K562 (cell line): ENCODE results near the gene ELAVL3. TPM values are rescaled to one million over a fixed set of nuclear protein-coding genes. Genes with fewer than 3 reads are reported as not detected.

ENCODE experiments used
- ETV1 ChIP-seq: fragments of 450-650 bp; conservative IDR thresholded peaks from 2 replicates; pipeline ENCODE4 v1.6.1; 2016; ENCODE audit warnings: missing genetic modification characterization, control low read depth, low read depth, missing compliant biosample characterization
- FOXP1 ChIP-seq: sonication (generic); formaldehyde crosslinking; IDR thresholded peaks from 2 replicates; pipeline ENCODE4 v1.8.0; 2022; ENCODE audit warnings: mild to moderate bottlenecking, missing genetic modification reagents
- POU5F1 ChIP-seq: fragments of 150-350 bp; IDR thresholded peaks from 2 replicates; pipeline ENCODE4 v1.6.1; 2014; ENCODE audit warnings: borderline replicate concordance, low read length, low read depth, mild to moderate bottlenecking; ENCODE audit not compliant: partially characterized antibody
- TEAD4 ChIP-seq, 2 experiments: sonication (generic) in 1 of 2; formaldehyde crosslinking in 1 of 2; IDR thresholded peaks; 2 replicates each; pipeline versions ENCODE4 v1.6.1 to v1.8.0; 2012 to 2022; ENCODE audit warnings: borderline replicate concordance in 1 of 2, inconsistent platforms in 1 of 2, low read length in 1 of 2, mild to moderate bottlenecking in 1 of 2, missing genetic modification reagents in 1 of 2
- TSHZ1 ChIP-seq: fragments of 250-450 bp; sonication (Bioruptor Pico); IDR thresholded peaks from 2 replicates; pipeline ENCODE4 v1.4.0; 2020; ENCODE audit warnings: mild to moderate bottlenecking, moderate library complexity
- ZBTB2 ChIP-seq: fragments of 450-650 bp; IDR thresholded peaks from 2 replicates; pipeline ENCODE4 v1.6.1; 2016; ENCODE audit warnings: antibody characterized with exemption
- ZNF347 ChIP-seq: fragments of 450-650 bp; formaldehyde crosslinking; IDR thresholded peaks from 2 replicates; pipeline ENCODE4 v1.4.0; 2020; ENCODE audit warnings: low read depth, mild to moderate bottlenecking, moderate library complexity
- ZNF395 ChIP-seq: fragments of 200-800 bp; sonication (Bioruptor generic); IDR thresholded peaks from 2 replicates; pipeline ENCODE4 v1.6.1; 2017; ENCODE audit warnings: missing genetic modification characterization, missing compliant biosample characterization
- ZNF655 ChIP-seq: fragments of 250-450 bp; sonication (Bioruptor Pico); IDR thresholded peaks from 2 replicates; pipeline ENCODE4 v1.5.0; 2021
- polyA plus RNA-seq, 8 experiments: library from polyadenylated mRNA; depleted of rRNA in 4 of 8; stranded (reverse) in 5 of 8; unstranded in 3 of 8; fragments of >200 nt; fragmentation: Nextera tagmentation in 2 of 8; fragmentation: Illumina TruSeq in 1 of 8; extraction: Ambion mirVana in 2 of 8; extraction: Trizol in 1 of 8; gene quantifications; 2 replicates each; pipeline versions ENCODE4 v1.2.1 to v1.2.3, GENCODE V29; 2011 to 2014; ENCODE audit warnings: inconsistent platforms in 1 of 8, missing spikeins in 1 of 8
- total RNA-seq, 7 experiments: library from RNA; depleted of rRNA in 6 of 7; stranded (reverse); fragments of >200 nt in 6 of 7; fragmentation: Illumina TruSeq in 2 of 7; extraction: Trizol in 2 of 7; gene quantifications; 2 replicates each; pipeline versions ENCODE4 v1.2.1 to v1.2.3, GENCODE V29; 2011 to 2021; ENCODE audit warnings: low replicate concordance in 1 of 7
- TF ChIP-seq, protein P1 (sequence below): fragments of 450-650 bp; IDR thresholded peaks from 2 replicates; pipeline ENCODE4 v1.6.1; 2016
- TF ChIP-seq, protein P2 (sequence below), 2 experiments: fragments of 450-650 bp; IDR thresholded peaks; 2 replicates each; pipeline ENCODE4 v1.6.1; 2016
- TF ChIP-seq, protein P3 (sequence below), 2 experiments: IDR thresholded peaks; 2 replicates each; pipeline ENCODE4 v1.6.1; 2012; ENCODE audit warnings: improper control_type of control experiment in 2 of 2, low read depth in 2 of 2, low read length in 2 of 2, borderline replicate concordance in 1 of 2

The ELAVL3 gene
- total and polyA plus RNA-seq, 9 of the 15 experiments (the other 6 are each of a cell fraction or from before 2014, with no cell fraction given): not detected

- no peak for TF ChIP-seq ZNF347 (CRISPR knock-in tag)
- TF ChIP-seq, protein P1, sequence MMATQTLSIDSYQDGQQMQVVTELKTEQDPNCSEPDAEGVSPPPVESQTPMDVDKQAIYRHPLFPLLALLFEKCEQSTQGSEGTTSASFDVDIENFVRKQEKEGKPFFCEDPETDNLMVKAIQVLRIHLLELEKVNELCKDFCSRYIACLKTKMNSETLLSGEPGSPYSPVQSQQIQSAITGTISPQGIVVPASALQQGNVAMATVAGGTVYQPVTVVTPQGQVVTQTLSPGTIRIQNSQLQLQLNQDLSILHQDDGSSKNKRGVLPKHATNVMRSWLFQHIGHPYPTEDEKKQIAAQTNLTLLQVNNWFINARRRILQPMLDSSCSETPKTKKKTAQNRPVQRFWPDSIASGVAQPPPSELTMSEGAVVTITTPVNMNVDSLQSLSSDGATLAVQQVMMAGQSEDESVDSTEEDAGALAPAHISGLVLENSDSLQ: peak; percentile 44; the same call in 1 of the 2 replicates
- TF ChIP-seq TSHZ1 (CRISPR knock-in tag): no peak
- TF ChIP-seq, protein P2, sequence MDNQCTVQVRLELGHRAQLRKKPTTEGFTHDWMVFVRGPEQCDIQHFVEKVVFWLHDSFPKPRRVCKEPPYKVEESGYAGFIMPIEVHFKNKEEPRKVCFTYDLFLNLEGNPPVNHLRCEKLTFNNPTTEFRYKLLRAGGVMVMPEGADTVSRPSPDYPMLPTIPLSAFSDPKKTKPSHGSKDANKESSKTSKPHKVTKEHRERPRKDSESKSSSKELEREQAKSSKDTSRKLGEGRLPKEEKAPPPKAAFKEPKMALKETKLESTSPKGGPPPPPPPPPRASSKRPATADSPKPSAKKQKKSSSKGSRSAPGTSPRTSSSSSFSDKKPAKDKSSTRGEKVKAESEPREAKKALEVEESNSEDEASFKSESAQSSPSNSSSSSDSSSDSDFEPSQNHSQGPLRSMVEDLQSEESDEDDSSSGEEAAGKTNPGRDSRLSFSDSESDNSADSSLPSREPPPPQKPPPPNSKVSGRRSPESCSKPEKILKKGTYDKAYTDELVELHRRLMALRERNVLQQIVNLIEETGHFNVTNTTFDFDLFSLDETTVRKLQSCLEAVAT (IDR thresholded peaks at IDR 0.05): no peak
- TF ChIP-seq ZNF655 (CRISPR knock-in tag): no peak
- TF ChIP-seq ZBTB2: 0 out of 2 replicates have a peak, but pooled peaks have one; percentile 36
- TF ChIP-seq POU5F1: no peak
- TF ChIP-seq ETV1 (tag): 0 out of 2 replicates have a peak, but pooled peaks have one; percentile 10
- no peak for TF ChIP-seq TEAD4 (IDR thresholded peaks at IDR 0.05; ENCODE audit: low read length)
- TF ChIP-seq TEAD4 (CRISPR knock-in tag; IDR thresholded peaks at IDR 0.05; ENCODE audit: borderline replicate concordance): no peak
- no peak for TF ChIP-seq FOXP1 (CRISPR knock-in tag)
- TF ChIP-seq, protein P3, sequence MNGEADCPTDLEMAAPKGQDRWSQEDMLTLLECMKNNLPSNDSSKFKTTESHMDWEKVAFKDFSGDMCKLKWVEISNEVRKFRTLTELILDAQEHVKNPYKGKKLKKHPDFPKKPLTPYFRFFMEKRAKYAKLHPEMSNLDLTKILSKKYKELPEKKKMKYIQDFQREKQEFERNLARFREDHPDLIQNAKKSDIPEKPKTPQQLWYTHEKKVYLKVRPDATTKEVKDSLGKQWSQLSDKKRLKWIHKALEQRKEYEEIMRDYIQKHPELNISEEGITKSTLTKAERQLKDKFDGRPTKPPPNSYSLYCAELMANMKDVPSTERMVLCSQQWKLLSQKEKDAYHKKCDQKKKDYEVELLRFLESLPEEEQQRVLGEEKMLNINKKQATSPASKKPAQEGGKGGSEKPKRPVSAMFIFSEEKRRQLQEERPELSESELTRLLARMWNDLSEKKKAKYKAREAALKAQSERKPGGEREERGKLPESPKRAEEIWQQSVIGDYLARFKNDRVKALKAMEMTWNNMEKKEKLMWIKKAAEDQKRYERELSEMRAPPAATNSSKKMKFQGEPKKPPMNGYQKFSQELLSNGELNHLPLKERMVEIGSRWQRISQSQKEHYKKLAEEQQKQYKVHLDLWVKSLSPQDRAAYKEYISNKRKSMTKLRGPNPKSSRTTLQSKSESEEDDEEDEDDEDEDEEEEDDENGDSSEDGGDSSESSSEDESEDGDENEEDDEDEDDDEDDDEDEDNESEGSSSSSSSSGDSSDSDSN (IDR thresholded peaks at IDR 0.05; ENCODE audit: borderline replicate concordance in 1 of 2, low read depth in 2 of 2, low read length in 2 of 2): 0 out of 4 replicates have a peak, but pooled peaks of 1 of the 2 experiments have one; percentile 34
- no peak for TF ChIP-seq ZNF395 (CRISPR knock-in tag)
Observed at GRCh38 chr19:11499890-11500420, 19.1 kb upstream of the ELAVL3 start (continued).
